ENCODE measurements around the gene TEAD1. TPM values are rescaled to one million over a fixed set of nuclear protein-coding genes. Genes with fewer than 3 reads are reported as not detected.
"Not testable (repeated sequence)": the region's sequence is repeated elsewhere in the genome, so short reads cannot be mapped to it uniquely, and the experiment has no call there.

The TEAD1 gene
- total RNA-seq, 6 donors from 2014 or later, result 53.5 to 141 (median 80.2) TPM

GRCh38 chr11:12871788-12872321 lies 197.6 kb downstream of the TEAD1 start:
- DNase-seq (no peak), ATAC-seq (ENCODE audit: low FRiP score in 2 of 2) (no peak)
- H3K27me3 ChIP-seq, result no peaks in the 10 kb centered on the region
- TF ChIP-seq POLR2A (IDR thresholded peaks at IDR 0.05) (no peak), CTCF (IDR thresholded peaks at IDR 0.05) (no peak), EP300 (IDR thresholded peaks at IDR 0.05) (no peak), POLR2AphosphoS5 (IDR thresholded peaks at IDR 0.05) (no peak)
- no peak overlapping the region for H3K27ac ChIP-seq
- H3K9me3 ChIP-seq, result no peaks in the 10 kb centered on the region
- WGBS, 2 donors, result 94 to 97% methylated on average over 11 of the region's 11 CpGs
- no peaks in the 10 kb centered on the region for H3K36me3 ChIP-seq
- H3K4me3 ChIP-seq, result no peak overlapping the region
- no peaks in the 10 kb centered on the region for H3K4me1 ChIP-seq

DNA sequence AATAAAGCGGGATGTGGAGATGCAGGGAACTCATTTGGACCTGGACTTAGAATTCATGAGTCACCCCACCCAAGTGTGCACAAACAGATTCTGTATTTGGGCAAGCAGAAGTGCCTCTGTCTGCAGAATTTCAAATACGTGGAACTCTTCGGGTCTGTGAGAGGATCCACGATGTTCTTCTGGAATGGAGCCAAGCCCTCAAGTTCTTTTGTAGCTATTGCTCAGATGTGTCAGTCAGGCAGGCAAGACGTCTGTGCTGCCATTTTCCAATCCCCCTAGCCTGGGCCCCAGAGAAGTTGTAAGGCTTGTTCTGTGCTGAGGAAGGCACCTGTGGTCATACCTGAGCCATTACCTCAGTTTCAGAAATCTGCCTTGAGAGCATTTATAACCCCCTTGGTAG lies 202.1 kb downstream of the TEAD1 start:
- TF ChIP-seq EP300 (IDR thresholded peaks at IDR 0.05) (no peak), CTCF (IDR thresholded peaks at IDR 0.05) (no peak), POLR2A (IDR thresholded peaks at IDR 0.05) (no peak), POLR2AphosphoS5 (IDR thresholded peaks at IDR 0.05) (no peak)
- 61 to 79% methylated on average over 4 to 5 of the region's 5 CpGs for WGBS, 2 donors

GRCh38 chr11:12876988-12877387 lies 202.8 kb downstream of the TEAD1 start:
- TF ChIP-seq CTCF (IDR thresholded peaks at IDR 0.05), result no peak
- Histone ChIP-seq H3K4me1 (no peaks in the 10 kb centered on the region), H3K4me3 (no peak overlapping the region), H3K27me3 (no peaks in the 10 kb centered on the region), H3K27ac (no peak overlapping the region), H3K36me3 (peaks cover 0 to 25% (median 8%) of the 10 kb centered on the region in 4 donors), H3K9me3 (no peaks in the 10 kb centered on the region)
- no peak for DNase-seq
- 80 to 84% methylated on average over 5 of the region's 5 CpGs for WGBS, 2 donors
- ATAC-seq (ENCODE audit: low FRiP score in 2 of 2), result no peak

More for the DNA sequence above, 202.1 kb downstream of the TEAD1 start:
- no peak for ATAC-seq (ENCODE audit: low FRiP score in 2 of 2)
- Histone ChIP-seq H3K27me3 (no peaks in the 10 kb centered on the region), H3K4me1 (no peaks in the 10 kb centered on the region), H3K4me3 (no peak overlapping the region), H3K27ac (no peak overlapping the region), H3K9me3 (no peaks in the 10 kb centered on the region), H3K36me3 (peaks cover 0 to 18% (median 4%) of the 10 kb centered on the region in 4 donors)
- DNase-seq, result no peak

DNA sequence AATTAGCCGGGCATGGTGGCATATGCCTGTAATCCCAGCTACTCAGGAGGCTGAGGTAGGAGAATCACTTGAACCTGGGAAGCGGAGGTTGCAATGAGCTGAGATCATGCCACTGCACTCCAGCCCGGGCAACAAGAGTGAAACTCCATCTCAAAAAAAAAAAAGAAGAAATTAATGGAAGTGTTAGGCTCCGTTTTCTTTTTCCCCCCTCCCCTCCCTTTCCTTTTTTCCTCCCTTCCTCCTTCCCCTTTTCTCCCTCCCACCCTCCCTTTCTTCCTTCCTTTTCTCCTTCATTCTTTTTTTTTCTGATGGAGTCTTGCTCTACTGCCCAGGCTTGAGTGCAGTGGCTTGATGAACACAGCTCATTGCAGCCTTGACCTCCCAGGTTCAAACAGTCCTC lies 203.3 kb downstream of the TEAD1 start:
- 95% methylated on average over 4 of the region's 4 CpGs for WGBS, 2 donors
- not testable (repeated sequence) for DNase-seq; H3K27ac ChIP-seq; H3K27me3 ChIP-seq; H3K9me3 ChIP-seq; ATAC-seq (ENCODE audit: low FRiP score in 2 of 2); H3K4me1 ChIP-seq; H3K4me3 ChIP-seq
- peaks cover 0 to 30% (median 10%) of the 10 kb centered on the region in 4 donors for H3K36me3 ChIP-seq

- DNase-seq (no peak), ATAC-seq (ENCODE audit: low FRiP score in 2 of 2) (no peak)
- Histone ChIP-seq H3K4me1 (no peaks in the 10 kb centered on the region), H3K27ac (no peak overlapping the region), H3K36me3 (peaks cover 0 to 53% (median 15%) of the 10 kb centered on the region in 4 donors), H3K27me3 (no peaks in the 10 kb centered on the region), H3K4me3 (no peak overlapping the region), H3K9me3 (no peaks in the 10 kb centered on the region)
- WGBS, 2 donors, result 94 to 99% methylated on average over 6 of the region's 6 CpGs
- TF ChIP-seq POLR2A (IDR thresholded peaks at IDR 0.05), result no peak
- no peak for TF ChIP-seq CTCF (IDR thresholded peaks at IDR 0.05)
- no peak for TF ChIP-seq EP300 (IDR thresholded peaks at IDR 0.05)
- no peak for TF ChIP-seq POLR2AphosphoS5 (IDR thresholded peaks at IDR 0.05)
These were observed 206.1 kb downstream of the TEAD1 start for GRCh38 chr11:12880327-12880726.
